ENCODE data around the gene MAPK8IP2.

DNA sequence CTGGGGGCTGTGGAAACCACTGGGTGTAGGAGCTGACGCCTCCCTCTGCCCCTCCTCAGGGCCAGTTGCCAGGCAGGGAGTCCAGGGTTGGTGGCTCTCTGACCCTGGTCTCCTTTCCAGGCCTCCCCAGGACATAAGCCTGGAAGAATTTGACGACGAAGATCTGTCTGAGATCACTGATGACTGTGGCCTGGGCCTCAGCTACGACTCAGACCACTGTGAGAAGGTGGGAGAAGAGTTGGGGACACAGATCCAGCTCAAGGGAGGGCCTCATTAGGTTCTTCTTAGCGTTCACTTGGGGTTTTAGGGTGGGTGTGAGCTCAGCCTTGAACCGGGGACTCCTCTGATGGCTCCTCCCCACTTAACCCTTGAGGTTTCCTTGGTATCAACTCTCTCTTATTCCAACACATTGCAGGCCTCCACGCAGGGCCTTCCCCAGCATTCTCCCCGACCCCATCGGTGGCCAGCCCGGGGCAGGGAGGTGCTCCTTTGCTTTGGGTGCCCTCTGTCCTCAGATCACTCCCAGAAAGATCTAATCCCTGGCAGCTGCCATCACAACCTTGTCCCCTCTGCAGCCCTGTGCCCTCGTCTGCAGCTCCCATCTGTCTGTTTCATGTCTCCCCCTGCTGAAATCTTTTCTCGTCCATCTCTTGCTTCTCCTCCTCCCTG lies 1.2 kb downstream of the MAPK8IP2 start:
- TF ChIP-seq, protein P1, sequence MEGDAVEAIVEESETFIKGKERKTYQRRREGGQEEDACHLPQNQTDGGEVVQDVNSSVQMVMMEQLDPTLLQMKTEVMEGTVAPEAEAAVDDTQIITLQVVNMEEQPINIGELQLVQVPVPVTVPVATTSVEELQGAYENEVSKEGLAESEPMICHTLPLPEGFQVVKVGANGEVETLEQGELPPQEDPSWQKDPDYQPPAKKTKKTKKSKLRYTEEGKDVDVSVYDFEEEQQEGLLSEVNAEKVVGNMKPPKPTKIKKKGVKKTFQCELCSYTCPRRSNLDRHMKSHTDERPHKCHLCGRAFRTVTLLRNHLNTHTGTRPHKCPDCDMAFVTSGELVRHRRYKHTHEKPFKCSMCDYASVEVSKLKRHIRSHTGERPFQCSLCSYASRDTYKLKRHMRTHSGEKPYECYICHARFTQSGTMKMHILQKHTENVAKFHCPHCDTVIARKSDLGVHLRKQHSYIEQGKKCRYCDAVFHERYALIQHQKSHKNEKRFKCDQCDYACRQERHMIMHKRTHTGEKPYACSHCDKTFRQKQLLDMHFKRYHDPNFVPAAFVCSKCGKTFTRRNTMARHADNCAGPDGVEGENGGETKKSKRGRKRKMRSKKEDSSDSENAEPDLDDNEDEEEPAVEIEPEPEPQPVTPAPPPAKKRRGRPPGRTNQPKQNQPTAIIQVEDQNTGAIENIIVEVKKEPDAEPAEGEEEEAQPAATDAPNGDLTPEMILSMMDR (IDR thresholded peaks at IDR 0.05; ENCODE audit: low read length): no peak
- TF ChIP-seq EZH2 (IDR thresholded peaks at IDR 0.05; ENCODE audit: borderline replicate concordance, low read length): no peak

All from OCI-LY1 (cell line).